Measurements from ENCODE around the gene HPS4.
A peak's percentile ranks its signal among the peaks of the same experiment; 100 is the strongest.
"Not testable (repeated sequence)": the region's sequence is repeated elsewhere in the genome, so short reads cannot be mapped to it uniquely, and the experiment has no call there.

HPS4 gene

GRCh38 chr22:26409719-26410335 is 73.8 kb downstream of the HPS4 start:
- no peak for TF ChIP-seq CTCF (IDR thresholded peaks at IDR 0.05; ENCODE audit: low read depth, low read length)
- H3K4me3 ChIP-seq (ENCODE audit: low read depth, low read length), result no peak overlapping the region
- H3K27ac ChIP-seq, result no peak overlapping the region
- H3K9me3 ChIP-seq (ENCODE audit: severe bottlenecking), result no peaks in the 10 kb centered on the region
- H3K36me3 ChIP-seq, result no peaks in the 10 kb centered on the region
- DNase-seq, result no peak
- no peaks in the 10 kb centered on the region for H3K27me3 ChIP-seq (ENCODE audit: insufficient read depth, low read depth, severe bottlenecking)

- H3K9me3 ChIP-seq (ENCODE audit: severe bottlenecking); DNase-seq; H3K36me3 ChIP-seq: not testable (repeated sequence)
Observed at GRCh38 chr22:26408562-26409220, 74.9 kb downstream of the HPS4 start.

GRCh38 chr22:26406118-26406517 is 77.5 kb downstream of the HPS4 start:
- Histone ChIP-seq H3K36me3 (no peaks in the 10 kb centered on the region), H3K9me3 (ENCODE audit: severe bottlenecking) (no peaks in the 10 kb centered on the region), H3K4me3 (ENCODE audit: low read depth, low read length) (no peak overlapping the region), H3K27me3 (ENCODE audit: insufficient read depth, low read depth, severe bottlenecking) (no peaks in the 10 kb centered on the region), H3K27ac (no peak overlapping the region)
- no peak for TF ChIP-seq CTCF (IDR thresholded peaks at IDR 0.05; ENCODE audit: low read depth, low read length)
- no peak for DNase-seq

More at GRCh38 chr22:26408562-26409220, 74.9 kb downstream of the HPS4 start:
- H3K27me3 ChIP-seq (ENCODE audit: insufficient read depth, low read depth, severe bottlenecking); H3K27ac ChIP-seq; H3K4me3 ChIP-seq (ENCODE audit: low read depth, low read length): not testable (repeated sequence)

- DNase-seq, result peak; percentile 10
- Histone ChIP-seq H3K27ac (no peak overlapping the region), H3K4me3 (ENCODE audit: low read depth, low read length) (no peak overlapping the region), H3K9me3 (ENCODE audit: severe bottlenecking) (no peaks in the 10 kb centered on the region), H3K36me3 (no peaks in the 10 kb centered on the region), H3K27me3 (ENCODE audit: insufficient read depth, low read depth, severe bottlenecking) (no peaks in the 10 kb centered on the region)
- TF ChIP-seq CTCF (IDR thresholded peaks at IDR 0.05; ENCODE audit: low read depth, low read length), result no peak
Observed at GRCh38 chr22:26404851-26405421, 78.6 kb downstream of the HPS4 start.

GRCh38 chr22:26401726-26402125 is 81.9 kb downstream of the HPS4 start:
- Histone ChIP-seq H3K9me3 (ENCODE audit: severe bottlenecking) (no peaks in the 10 kb centered on the region), H3K36me3 (no peaks in the 10 kb centered on the region; the same call in 1 of the 2 replicates), H3K4me3 (ENCODE audit: low read depth, low read length) (no peak overlapping the region), H3K27ac (no peak overlapping the region), H3K27me3 (ENCODE audit: insufficient read depth, low read depth, severe bottlenecking) (no peaks in the 10 kb centered on the region)
- no peak for TF ChIP-seq CTCF (IDR thresholded peaks at IDR 0.05; ENCODE audit: low read depth, low read length)
- DNase-seq, result no peak
